Vagina (tissue), 2 donors: ENCODE measurements around the gene TMEM74B. TPM values are rescaled to one million over a fixed set of nuclear protein-coding genes. Genes with fewer than 3 reads are reported as not detected.

Experiments used
- DNase-seq, 2 donors: peaks; one replicate each; pipeline ENCODE4 v3.0.0-alpha.2; 2017; ENCODE audit errors: extremely low spot score in 2 of 2
- H3K27ac ChIP-seq: fragments of 200-600 bp; sonication (generic); one replicate; pipeline ENCODE4 v1.5.1; 2019
- H3K27me3 ChIP-seq: fragments of 200-600 bp; sonication (generic); one replicate; pipeline ENCODE4 v1.5.1; 2019
- H3K36me3 ChIP-seq, 2 donors: fragments of 200-600 bp; sonication (generic); one replicate each; pipeline ENCODE4 v1.5.1; 2017 to 2019
- H3K4me1 ChIP-seq: fragments of 200-600 bp; sonication (generic); one replicate; pipeline ENCODE4 v1.5.1; 2019
- H3K4me3 ChIP-seq, 2 donors: fragments of 200-600 bp; sonication (generic); 1 replicate in 1 of 2; 2 replicates in 1 of 2; pipeline ENCODE4 v1.5.1; 2016 to 2019
- H3K9me3 ChIP-seq: fragments of 200-600 bp; sonication (generic); one replicate; pipeline ENCODE4 v1.5.1; 2019
- CTCF ChIP-seq, 3 experiments: fragments of 450-650 bp in 2 of 3; fragments of 200-600 bp in 1 of 3; sonication (generic) in 1 of 3; IDR thresholded peaks; one replicate each; pipeline ENCODE4 v1.5.1; 2017 to 2019; ENCODE audit warnings: antibody characterized with exemption in 3 of 3, mild to moderate bottlenecking in 2 of 3, moderate library complexity in 2 of 3
- POLR2A ChIP-seq, 2 donors: fragments of 450-650 bp; IDR thresholded peaks; one replicate each; pipeline ENCODE4 v1.6.1; 2017; ENCODE audit warnings: antibody characterized with exemption in 2 of 2, mild to moderate bottlenecking in 2 of 2, moderate library complexity in 2 of 2
- POLR2AphosphoS5 ChIP-seq, 2 donors: sonication (generic); formaldehyde crosslinking; IDR thresholded peaks; one replicate each; pipeline ENCODE4 v1.9.0; 2017; ENCODE audit warnings: antibody characterized with exemption in 2 of 2, mild to moderate bottlenecking in 2 of 2, low read depth in 1 of 2; ENCODE audit not compliant: insufficient read depth in 1 of 2
- intact Hi-C: fragments of 100-400 bp; cut with DNase I; formaldehyde crosslinking; loops from one replicate; pipeline ENCODE4 v1.15.1; 2023
- total RNA-seq: library from RNA; depleted of rRNA; stranded (reverse); fragments of >200 nt; gene quantifications from one replicate; pipeline ENCODE4 v1.2.3, GENCODE V29; 2016

TMEM74B gene
- total RNA-seq, 1 donor from 2014 or later = 4.2 TPM

DNA sequence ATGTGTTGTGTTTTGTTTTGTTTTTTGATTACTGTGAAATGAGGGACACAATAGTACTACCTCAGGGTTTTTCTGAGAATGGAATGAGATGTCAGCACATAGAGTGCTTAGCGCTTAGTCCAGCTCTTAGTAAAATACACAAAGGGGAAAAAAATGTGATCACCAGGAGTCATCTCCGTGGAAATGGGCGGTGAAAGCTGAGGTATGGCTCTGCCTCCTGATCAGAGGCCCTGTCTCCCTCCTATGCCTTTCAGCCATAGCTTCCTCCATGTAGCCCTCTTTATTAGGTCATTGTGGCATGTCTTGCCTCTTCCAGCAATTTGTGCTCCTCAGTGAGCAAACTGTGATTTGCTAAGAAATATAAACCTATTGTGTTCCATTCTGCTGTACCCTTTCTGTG, 53.4 kb downstream of the TMEM74B start:
- peaks cover 7 to 59% of the 10 kb centered on the region in 2 donors for H3K36me3 ChIP-seq
- no peak for TF ChIP-seq POLR2A (IDR thresholded peaks at IDR 0.05)

DNA sequence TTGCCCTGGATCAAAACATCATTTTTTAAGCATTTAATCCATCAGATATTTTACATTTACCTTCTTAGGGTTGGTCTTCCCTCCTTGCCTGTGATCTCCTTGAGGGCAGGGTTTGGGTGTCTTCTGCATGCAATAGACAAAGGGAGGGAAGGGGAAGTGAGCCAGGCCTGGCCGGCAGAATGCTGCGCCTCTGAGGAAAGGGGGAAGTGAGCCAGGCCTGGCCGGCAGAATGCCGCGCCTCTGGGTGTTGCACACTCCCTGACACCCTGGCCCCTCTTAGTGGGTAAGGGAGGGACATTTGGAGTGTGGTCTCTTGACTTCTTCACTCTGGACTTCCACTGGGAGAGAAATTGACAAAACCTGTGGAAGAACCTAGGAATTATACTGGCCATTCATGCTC, 53.9 kb downstream of the TMEM74B start:
- H3K36me3 ChIP-seq = peaks cover 7 to 61% of the 10 kb centered on the region in 2 donors

More for the DNA sequence above, 53.4 kb downstream of the TMEM74B start:
- Histone ChIP-seq H3K27ac (no peak overlapping the region), H3K9me3 (no peaks in the 10 kb centered on the region), H3K4me3 (no peak overlapping the region), H3K27me3 (no peaks in the 10 kb centered on the region), H3K4me1 (no peaks in the 10 kb centered on the region)
- DNase-seq = no peak
- intact Hi-C loops = no loop called here

More for the DNA sequence above, 53.9 kb downstream of the TMEM74B start:
- Histone ChIP-seq H3K4me3 (no peak overlapping the region), H3K9me3 (no peaks in the 10 kb centered on the region), H3K4me1 (no peaks in the 10 kb centered on the region), H3K27ac (no peak overlapping the region), H3K27me3 (no peaks in the 10 kb centered on the region)
- DNase-seq = no peak
- intact Hi-C loops = no loop called here
- TF ChIP-seq POLR2A (IDR thresholded peaks at IDR 0.05) (no peak), POLR2AphosphoS5 (IDR thresholded peaks at IDR 0.05; ENCODE audit: insufficient read depth in 1 of 2, low read depth in 1 of 2) (no peak), CTCF (IDR thresholded peaks at IDR 0.05) (no peak)

Other genes starting within 250 kb of the TMEM74B start
- gene RSPO4, start 182.7 kb downstream of the TMEM74B start, total RNA-seq = not detected
- gene PSMF1, start 66.4 kb downstream of the TMEM74B start, total RNA-seq = 52.8 TPM
- not detected for gene C20orf202, start 18.5 kb upstream of the TMEM74B start, total RNA-seq
- not detected for gene RAD21L1, start 41.1 kb upstream of the TMEM74B start, total RNA-seq
- 6.4 TPM for gene SNPH, start 81.3 kb upstream of the TMEM74B start, total RNA-seq
- 43.5 TPM for gene SDCBP2, start 144.2 kb upstream of the TMEM74B start, total RNA-seq
- 212 TPM for gene FKBP1A, start 208.1 kb upstream of the TMEM74B start, total RNA-seq